Astrocyte (in vitro differentiated cells and primary cell): Measurements from ENCODE around the gene CACNB4. TPM values are rescaled to one million over a fixed set of nuclear protein-coding genes. Genes with fewer than 3 reads are reported as not detected.

Experiments
- DNase-seq: peaks from one replicate; pipeline ENCODE4 v3.0.0-alpha.2; 2010; ENCODE audit warnings: low read depth
- FAIRE-seq: peaks from 2 replicates; lab custom pipeline; 2011; peaks lifted over from hg19 to GRCh38; lab: Jason Lieb, UNC
- H2AFZ ChIP-seq: 2 replicates; pipeline ENCODE4 v1.6.0; 2012; ENCODE audit warnings: low read depth, low read length, inconsistent platforms
- H3K27ac ChIP-seq: 2 replicates; pipeline ENCODE4 v1.5.1; 2011; ENCODE audit warnings: low read depth, low read length, inconsistent platforms
- H3K27me3 ChIP-seq: 2 replicates; pipeline ENCODE4 v1.6.0; 2011; ENCODE audit warnings: low read length, inconsistent platforms; ENCODE audit not compliant: insufficient read depth
- H3K36me3 ChIP-seq: 2 replicates; pipeline ENCODE4 v1.5.1; 2011; ENCODE audit warnings: low read length, inconsistent platforms; ENCODE audit not compliant: insufficient read depth
- H3K4me1 ChIP-seq: 2 replicates; pipeline ENCODE4 v1.5.1; 2011; ENCODE audit warnings: low read length, inconsistent platforms; ENCODE audit not compliant: insufficient read depth
- H3K4me2 ChIP-seq: 2 replicates; pipeline ENCODE4 v1.6.0; 2012; ENCODE audit warnings: low read length, inconsistent platforms
- H3K4me3 ChIP-seq: 2 replicates; pipeline ENCODE4 v1.5.1; 2011; ENCODE audit warnings: low read depth, mild to moderate bottlenecking, low read length, inconsistent platforms; ENCODE audit not compliant: insufficient read depth
- H3K79me2 ChIP-seq: 2 replicates; pipeline ENCODE4 v1.6.0; 2012; ENCODE audit warnings: mild to moderate bottlenecking, low read length, inconsistent platforms; ENCODE audit not compliant: insufficient read depth
- H3K9ac ChIP-seq: 2 replicates; pipeline ENCODE4 v1.6.0; 2012; ENCODE audit warnings: mild to moderate bottlenecking, low read length, inconsistent platforms
- H3K9me3 ChIP-seq: 2 replicates; pipeline ENCODE4 v1.5.1; 2012; ENCODE audit warnings: low read depth, mild to moderate bottlenecking, low read length, inconsistent platforms; ENCODE audit not compliant: insufficient read depth
- H4K20me1 ChIP-seq: 2 replicates; pipeline ENCODE4 v1.6.0; 2012; ENCODE audit warnings: low read length, inconsistent platforms; ENCODE audit not compliant: insufficient read depth
- H3K27ac Mint-ChIP-seq: one replicate; pipeline ENCODE4 v1.8.0; 2021; ENCODE audit warnings: mild to moderate bottlenecking, mixed read lengths; ENCODE audit not compliant: unreplicated experiment
- H3K27me3 Mint-ChIP-seq: one replicate; pipeline ENCODE4 v1.8.0; 2021; ENCODE audit warnings: low read depth, mixed read lengths; ENCODE audit not compliant: unreplicated experiment
- H3K36me3 Mint-ChIP-seq: one replicate; pipeline ENCODE4 v1.8.0; 2021; ENCODE audit warnings: low read depth, mixed read lengths; ENCODE audit not compliant: unreplicated experiment
- H3K4me1 Mint-ChIP-seq: one replicate; pipeline ENCODE4 v1.8.0; 2021; ENCODE audit warnings: low read depth, mixed read lengths; ENCODE audit not compliant: unreplicated experiment
- H3K4me3 Mint-ChIP-seq: one replicate; pipeline ENCODE4 v1.8.0; 2021; ENCODE audit warnings: mild to moderate bottlenecking, moderate library complexity, mixed read lengths; ENCODE audit not compliant: unreplicated experiment
- H3K9me3 Mint-ChIP-seq: one replicate; pipeline ENCODE4 v1.8.0; 2021; ENCODE audit warnings: mild to moderate bottlenecking, mixed read lengths; ENCODE audit not compliant: unreplicated experiment
- CTCF ChIP-seq: IDR thresholded peaks from 2 replicates; pipeline ENCODE4 v1.5.1; 2011; ENCODE audit warnings: low read depth, mild to moderate bottlenecking, inconsistent platforms, low read length, moderate library complexity; ENCODE audit not compliant: insufficient read depth
- EZH2 ChIP-seq: IDR thresholded peaks from 2 replicates; pipeline ENCODE4 v1.6.1; 2012; ENCODE audit warnings: mild to moderate bottlenecking, low read length, inconsistent platforms; ENCODE audit not compliant: insufficient read depth
- total RNA-seq: library from RNA; stranded (reverse); gene quantifications from 2 replicates; pipeline ENCODE4 v1.2.1, GENCODE V29; 2021

Gene CACNB4
- total RNA-seq, 1 donor from 2014 or later, result 1.8 TPM

- Histone ChIP-seq H3K4me2 (peak overlapping the region; percentile 88), H3K4me1 (peaks cover 12% of the 10 kb centered on the region), H4K20me1 (no peaks in the 10 kb centered on the region), H3K36me3 (no peaks in the 10 kb centered on the region), H3K4me3 (peak overlapping the region; percentile 47), H3K9ac (peak overlapping the region; percentile 33), H3K27ac (no peak overlapping the region), H2AFZ (peak overlapping the region; percentile 50), H3K27me3 (peaks cover 53% of the 10 kb centered on the region), H3K79me2 (no peaks in the 10 kb centered on the region), H3K9me3 (no peaks in the 10 kb centered on the region)
- Mint-ChIP-seq H3K27me3 (peaks cover 50% of the 10 kb centered on the region), H3K4me1 (peaks cover 5% of the 10 kb centered on the region), H3K27ac (no peak overlapping the region), H3K36me3 (no peaks in the 10 kb centered on the region), H3K9me3 (no peaks in the 10 kb centered on the region), H3K4me3 (peak overlapping the region; percentile 85)
- no peak for DNase-seq
- no peak for FAIRE-seq
- no peak for TF ChIP-seq CTCF
- peak; percentile 76 for TF ChIP-seq EZH2
Observed at GRCh38 chr2:152097801-152098495, 896 bp downstream of the CACNB4 start.

GRCh38 chr2:152097290-152097800 is 1.5 kb downstream of the CACNB4 start:
- Histone ChIP-seq H3K79me2 (no peaks in the 10 kb centered on the region), H3K27me3 (peaks cover 53% of the 10 kb centered on the region), H3K4me3 (peak overlapping the region; percentile 47), H3K9ac (peak overlapping the region; percentile 33), H3K36me3 (no peaks in the 10 kb centered on the region), H3K27ac (no peak overlapping the region), H4K20me1 (no peaks in the 10 kb centered on the region), H3K9me3 (no peaks in the 10 kb centered on the region), H3K4me2 (peak overlapping the region; percentile 88), H2AFZ (peak overlapping the region; percentile 50), H3K4me1 (peaks cover 12% of the 10 kb centered on the region)
- Mint-ChIP-seq H3K27me3 (peaks cover 48% of the 10 kb centered on the region), H3K4me3 (peak overlapping the region; percentile 85), H3K27ac (no peak overlapping the region), H3K36me3 (no peaks in the 10 kb centered on the region), H3K4me1 (peaks cover 5% of the 10 kb centered on the region), H3K9me3 (no peaks in the 10 kb centered on the region)
- DNase-seq (no peak), FAIRE-seq (no peak)
- TF ChIP-seq EZH2 (no peak), CTCF (no peak)

DNA sequence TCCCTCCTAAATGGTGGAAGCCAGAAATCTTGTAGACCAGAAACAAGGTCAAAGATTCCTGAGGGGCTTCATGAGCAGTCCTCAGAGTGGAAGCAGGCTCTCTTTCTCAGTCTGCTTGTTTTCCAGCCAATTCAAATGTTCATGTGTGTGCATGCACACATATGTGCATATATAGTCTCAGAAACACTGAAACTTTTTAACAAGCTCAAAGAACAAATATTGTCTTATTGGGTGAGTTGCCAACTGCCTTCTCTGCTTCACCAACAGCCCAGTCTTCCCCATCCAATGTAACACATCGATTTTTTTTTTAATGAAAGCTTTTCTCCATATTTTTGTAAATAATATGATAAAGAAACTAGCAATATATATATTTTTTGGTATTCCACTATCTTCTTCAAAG is 3.7 kb downstream of the CACNB4 start:
- H3K27me3 ChIP-seq, result peaks cover 39% of the 10 kb centered on the region
- H3K4me3 ChIP-seq, result no peak overlapping the region
- Mint-ChIP-seq H3K27ac (no peak overlapping the region), H3K27me3 (peaks cover 40% of the 10 kb centered on the region), H3K9me3 (no peaks in the 10 kb centered on the region), H3K4me1 (peaks cover 5% of the 10 kb centered on the region), H3K4me3 (no peak overlapping the region), H3K36me3 (no peaks in the 10 kb centered on the region)
- H3K4me1 ChIP-seq, result peaks cover 12% of the 10 kb centered on the region
- no peaks in the 10 kb centered on the region for H3K9me3 ChIP-seq
- no peak overlapping the region for H3K9ac ChIP-seq
- no peaks in the 10 kb centered on the region for H4K20me1 ChIP-seq
- no peaks in the 10 kb centered on the region for H3K36me3 ChIP-seq
- no peak for FAIRE-seq
- DNase-seq, result no peak
- H3K27ac ChIP-seq, result no peak overlapping the region
- TF ChIP-seq CTCF, result no peak
- no peak for TF ChIP-seq EZH2
- H3K4me2 ChIP-seq, result no peak overlapping the region
- no peaks in the 10 kb centered on the region for H3K79me2 ChIP-seq
- H2AFZ ChIP-seq, result no peak overlapping the region
